HepG2 (cell line): Measurements from ENCODE around the gene FAM170B.

Source experiments
- CBFB ChIP-seq: sonication (generic); formaldehyde crosslinking; IDR thresholded peaks from 2 replicates; pipeline ENCODE4 v1.4.0; 2020; ENCODE audit warnings: missing genetic modification reagents
- SALL2 ChIP-seq: sonication (generic); formaldehyde crosslinking; IDR thresholded peaks from 2 replicates; pipeline ENCODE4 v1.8.1; 2023; ENCODE audit warnings: mild to moderate bottlenecking, missing genetic modification reagents, inconsistent platforms

DNA sequence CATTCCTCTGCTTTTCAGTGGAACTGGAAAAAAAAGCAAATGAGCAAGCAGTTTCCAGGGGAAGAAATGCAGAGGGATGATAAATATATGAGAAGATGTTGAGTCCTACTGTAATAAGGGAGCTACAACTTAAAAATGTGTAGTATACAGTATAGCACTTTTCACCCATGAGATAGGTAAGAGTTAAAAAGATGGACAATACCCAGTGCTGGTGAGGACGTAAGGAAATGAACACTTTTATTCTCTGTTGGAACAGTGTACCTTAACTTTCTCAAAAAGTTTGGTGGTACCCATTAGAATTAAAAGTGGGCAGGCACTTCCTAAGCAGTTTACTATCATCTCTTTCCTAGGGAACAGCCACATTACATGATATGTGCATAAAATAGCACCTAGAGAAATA, 2.7 kb upstream of the FAM170B start:
- TF ChIP-seq CBFB (CRISPR knock-in tag) (no peak), SALL2 (CRISPR knock-in tag) (no peak)
